ENCODE results near the gene SEZ6L2.

DNA sequence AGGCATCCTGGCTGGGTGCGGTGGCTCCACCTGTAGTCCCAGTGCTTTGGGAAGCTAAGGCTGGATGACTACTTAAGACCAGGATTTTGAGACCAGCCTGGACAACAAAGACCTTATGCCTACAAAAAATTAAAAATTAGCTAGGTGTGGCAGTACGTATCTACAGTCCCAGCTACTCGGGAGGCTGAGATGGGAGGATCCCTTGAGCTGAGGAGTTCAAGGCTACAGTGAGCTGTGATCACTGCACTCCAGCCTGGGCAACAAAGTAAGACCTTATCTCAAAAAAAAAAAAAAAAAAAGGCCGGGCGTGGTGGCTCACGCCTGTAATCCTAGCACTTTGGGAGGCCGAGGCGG, 73.0 kb downstream of the SEZ6L2 start:
- TF ChIP-seq CTCF (IDR thresholded peaks at IDR 0.05; ENCODE audit: low read length) (no peak), EZH2 (IDR thresholded peaks at IDR 0.05; ENCODE audit: borderline replicate concordance, low read length) (no peak)
